ENCODE measurements around the gene SLC8A2.
"Not testable (repeated sequence)": the region's sequence is repeated elsewhere in the genome, so short reads cannot be mapped to it uniquely, and the experiment has no call there.

Gene SLC8A2

DNA sequence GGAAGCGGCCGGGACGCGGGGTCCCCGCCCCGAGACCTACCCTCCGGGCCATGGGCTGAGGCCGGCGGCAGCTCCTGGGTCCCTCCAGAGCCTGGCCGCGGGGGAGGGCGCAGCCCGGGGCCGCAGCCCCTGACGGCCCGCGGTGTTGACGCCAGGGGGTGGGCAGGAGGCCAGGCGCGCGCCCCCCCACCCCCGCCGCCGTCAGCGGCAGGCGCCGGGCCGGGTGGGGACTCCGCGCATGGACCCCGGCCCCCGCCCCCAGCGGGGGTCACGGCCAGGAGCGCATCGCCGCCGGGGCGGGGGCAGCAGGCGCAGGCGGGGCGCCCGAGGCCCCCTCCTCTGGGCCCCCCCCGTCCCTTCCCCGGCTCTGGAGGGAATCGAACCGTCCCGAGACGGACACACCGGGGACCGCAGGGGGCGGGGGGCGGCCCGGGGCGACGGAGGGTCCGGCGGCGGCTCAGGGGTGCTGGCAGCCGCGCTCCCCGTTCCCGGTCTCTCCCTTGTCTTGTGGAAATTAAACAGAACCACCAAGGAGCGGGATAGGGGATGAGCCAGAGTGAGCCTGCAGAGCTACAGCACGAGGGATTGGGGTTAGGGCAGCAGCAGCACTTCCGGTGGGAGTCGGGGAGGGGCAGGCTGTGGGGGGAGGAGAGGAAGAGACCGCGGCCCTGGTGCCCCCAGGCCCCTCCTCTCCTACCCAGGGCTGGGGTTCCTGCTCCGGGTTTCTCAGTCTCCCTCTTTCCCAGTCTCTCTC, 52.5 kb downstream of the SLC8A2 start, which contains the start of gene MEIS3:
TSS of gene MEIS3 (minus strand) at position 498 of the 754 bp plus-strand sequence. CDS start at position 52, 446 bp downstream.
- DNase-seq (ENCODE audit: low read depth, low spot score): no peak
- H3K4me3 ChIP-seq (ENCODE audit: low read length): no peak within 1 kb of the TSS

- no peak for DNase-seq (ENCODE audit: low read depth, low spot score)
- no peak overlapping the region for H3K4me3 ChIP-seq (ENCODE audit: low read length)
Measured at GRCh38 chr19:47418692-47419029, 53.0 kb downstream of the SLC8A2 start.

GRCh38 chr19:47417746-47418691, 53.7 kb downstream of the SLC8A2 start:
- no peak overlapping the region for H3K4me3 ChIP-seq (ENCODE audit: low read length)
- no peak for DNase-seq (ENCODE audit: low read depth, low spot score)

DNA sequence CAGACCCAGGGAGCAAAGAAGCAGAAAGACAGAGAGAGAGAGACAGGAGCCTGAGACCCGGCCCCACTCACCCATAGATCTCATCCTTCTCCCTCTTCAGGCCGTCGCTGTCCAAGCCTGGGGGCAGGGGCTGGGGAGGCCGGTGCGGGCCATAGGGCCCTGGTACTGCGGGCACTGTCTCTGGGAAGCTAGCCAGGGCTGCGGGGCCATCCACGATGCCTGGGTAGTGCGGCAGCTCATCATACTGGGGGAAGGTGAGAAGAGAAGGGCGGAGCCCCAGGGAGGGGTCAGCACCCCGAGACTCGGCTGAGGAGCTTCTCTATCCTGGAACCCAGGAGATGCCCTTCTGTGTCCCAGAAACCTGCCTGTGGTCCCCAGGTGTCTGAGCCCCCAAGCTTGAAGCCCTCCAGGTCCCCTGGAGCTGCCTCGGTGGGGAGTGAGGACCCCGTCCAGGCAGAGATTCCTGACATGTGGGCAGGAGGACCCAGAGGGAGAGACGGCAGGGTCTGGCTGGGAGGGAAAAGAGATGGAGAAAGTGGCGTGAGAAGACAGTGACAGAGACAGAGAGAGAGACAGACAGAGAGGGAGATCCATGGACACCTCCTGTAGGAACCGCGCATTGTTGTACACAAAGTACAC, 54.5 kb downstream of the SLC8A2 start:
- no peak overlapping the region for H3K4me3 ChIP-seq (ENCODE audit: low read length)
- no peak for DNase-seq (ENCODE audit: low read depth, low spot score)

DNA sequence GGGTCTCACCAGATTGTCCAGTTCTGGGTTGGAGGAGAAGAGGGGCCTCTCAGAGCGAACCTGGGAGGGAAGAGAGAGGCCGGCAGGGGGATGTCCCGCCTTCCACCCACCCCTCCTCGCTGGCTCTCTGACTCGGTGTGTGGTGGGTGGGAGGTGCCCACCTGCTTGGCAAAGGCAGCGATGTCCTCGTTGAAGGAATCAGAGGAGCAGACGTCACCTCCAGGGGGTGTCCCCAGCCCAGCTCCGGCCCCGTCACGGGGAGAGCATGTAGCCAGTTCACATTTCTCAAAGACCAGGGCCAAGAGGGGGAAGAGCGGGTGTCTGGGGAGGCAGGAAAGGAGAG, 55.1 kb downstream of the SLC8A2 start:
- no peak for DNase-seq (ENCODE audit: low read depth, low spot score)
- no peak overlapping the region for H3K4me3 ChIP-seq (ENCODE audit: low read length)

DNA sequence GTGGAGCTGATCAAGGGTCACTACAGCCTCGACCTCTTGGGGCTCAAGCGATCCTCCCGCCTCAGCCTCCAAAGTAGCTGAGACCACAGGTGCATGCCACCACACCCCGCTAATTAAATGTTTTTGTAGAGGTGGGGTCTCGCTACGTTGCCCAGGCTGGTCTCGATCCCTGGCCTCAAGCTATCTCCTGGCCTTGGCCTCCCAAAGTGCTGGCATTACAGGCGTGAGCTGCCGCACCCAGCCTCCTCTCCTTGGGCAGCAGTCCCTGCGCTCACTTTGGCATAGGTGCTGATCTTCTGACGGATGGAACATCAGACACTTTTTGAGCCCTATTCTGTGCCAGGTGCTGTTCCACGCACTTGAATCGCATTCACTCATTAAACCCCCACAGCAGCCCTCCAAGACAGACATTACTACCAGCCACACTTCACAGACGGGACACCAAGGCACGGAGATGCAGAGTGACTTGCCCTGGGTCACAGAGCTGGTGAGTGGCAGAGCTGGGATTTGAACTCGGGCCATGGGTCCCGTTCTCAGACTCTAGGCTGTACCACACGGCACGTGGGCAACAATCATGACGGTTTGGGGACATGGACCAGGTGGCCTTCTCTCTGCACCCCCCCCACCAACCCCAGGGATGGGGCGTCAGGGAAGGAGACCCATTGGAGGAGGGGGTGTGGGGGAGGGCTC, 55.6 kb downstream of the SLC8A2 start:
- no peak overlapping the region for H3K4me3 ChIP-seq (ENCODE audit: low read length)
- DNase-seq (ENCODE audit: low read depth, low spot score): no peak

GRCh38 chr19:47414469-47414868, 57.2 kb downstream of the SLC8A2 start:
- DNase-seq (ENCODE audit: low read depth, low spot score): no peak
- no peak overlapping the region for H3K4me3 ChIP-seq (ENCODE audit: low read length)

- no peak overlapping the region for H3K4me3 ChIP-seq (ENCODE audit: low read length)
- no peak for DNase-seq (ENCODE audit: low read depth, low spot score)
Measured at GRCh38 chr19:47413941-47414340, 57.8 kb downstream of the SLC8A2 start.

DNA sequence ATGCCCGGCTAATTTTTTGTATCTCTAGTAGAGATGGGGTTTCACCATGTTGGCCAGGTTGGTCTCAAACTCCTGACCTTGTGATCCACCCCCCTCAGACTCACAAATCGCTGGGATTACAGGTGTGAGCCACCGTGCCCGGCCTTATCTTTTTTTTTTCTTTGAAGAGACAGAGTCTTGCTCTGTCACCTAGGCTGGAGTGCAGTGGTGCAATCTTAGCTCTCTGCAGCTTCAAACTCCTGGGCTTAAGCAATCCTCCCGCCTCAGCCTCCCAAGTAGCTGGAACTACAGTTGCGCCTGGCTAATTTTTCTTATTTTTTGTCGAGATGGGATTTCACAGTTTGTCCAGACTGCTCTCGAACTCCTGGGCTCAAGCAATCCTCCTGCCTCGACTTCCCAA, 60.0 kb downstream of the SLC8A2 start:
- DNase-seq (ENCODE audit: low read depth, low spot score); H3K4me3 ChIP-seq (ENCODE audit: low read length): not testable (repeated sequence)

DNA sequence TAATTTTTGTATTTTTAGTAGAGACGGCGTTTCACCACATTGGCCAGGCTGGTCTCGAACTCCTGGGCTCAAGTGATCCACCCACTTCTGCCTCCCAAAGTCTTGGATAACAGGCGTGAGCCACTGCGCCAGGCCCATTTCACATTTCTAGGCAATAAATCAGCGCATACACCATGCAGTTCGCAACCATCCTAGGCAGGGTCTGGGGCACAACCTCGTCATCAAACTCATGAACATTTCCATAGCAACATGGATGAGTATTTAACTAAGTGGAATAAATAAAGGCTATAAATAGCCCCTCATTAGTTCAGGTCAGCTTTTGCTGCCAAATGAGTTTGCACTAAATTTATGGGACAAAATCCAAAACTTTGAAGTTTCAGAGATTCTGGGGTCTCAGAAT, 60.6 kb downstream of the SLC8A2 start:
- no peak for DNase-seq (ENCODE audit: low read depth, low spot score)

GRCh38 chr19:47408156-47408938, 63.3 kb downstream of the SLC8A2 start:
- DNase-seq (ENCODE audit: low read depth, low spot score): no peak
- no peak overlapping the region for H3K4me3 ChIP-seq (ENCODE audit: low read length)

More for the DNA sequence above, 60.6 kb downstream of the SLC8A2 start:
- H3K4me3 ChIP-seq (ENCODE audit: low read length): no peak overlapping the region

GRCh38 chr19:47407417-47407774, 64.3 kb downstream of the SLC8A2 start:
- no peak for DNase-seq (ENCODE audit: low read depth, low spot score)

DNA sequence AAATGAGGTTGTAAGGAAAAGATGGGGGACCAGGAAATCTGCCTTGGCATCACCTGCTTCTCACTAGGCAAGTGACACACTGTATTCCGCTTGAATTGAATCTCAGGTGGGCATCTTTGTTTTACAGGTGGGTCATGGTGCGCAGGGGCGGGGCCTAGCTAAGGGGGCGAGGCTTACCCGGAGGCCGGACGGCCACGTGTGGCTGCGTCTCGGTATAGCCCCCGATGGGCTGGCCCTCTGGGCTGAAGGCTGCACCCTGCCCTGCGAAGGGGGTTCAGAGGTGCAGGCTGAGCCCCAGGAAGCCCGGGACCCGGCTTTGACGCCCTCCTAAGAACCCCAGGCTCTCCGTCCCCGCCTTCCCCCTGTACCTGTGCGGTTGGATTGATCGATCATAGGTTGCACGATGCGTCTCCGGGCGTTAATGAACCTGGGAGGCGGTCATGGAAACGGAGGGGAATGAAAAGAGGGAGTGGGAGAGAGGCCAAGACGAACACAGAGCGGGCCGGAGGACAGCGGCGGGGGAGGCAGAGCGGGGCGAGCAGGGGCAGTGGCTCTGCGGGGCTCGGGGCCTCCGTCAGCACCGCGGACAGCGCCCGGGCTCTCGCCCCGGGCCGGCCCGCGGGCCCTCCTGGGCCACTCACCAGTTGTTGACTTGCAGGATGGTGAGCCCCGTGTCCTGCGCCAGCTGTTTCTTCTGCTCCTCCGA, 64.8 kb downstream of the SLC8A2 start:
- no peak for DNase-seq (ENCODE audit: low read depth, low spot score)
- no peak overlapping the region for H3K4me3 ChIP-seq (ENCODE audit: low read length)

More at GRCh38 chr19:47407417-47407774, 64.3 kb downstream of the SLC8A2 start:
- H3K4me3 ChIP-seq (ENCODE audit: low read length): no peak overlapping the region

DNA sequence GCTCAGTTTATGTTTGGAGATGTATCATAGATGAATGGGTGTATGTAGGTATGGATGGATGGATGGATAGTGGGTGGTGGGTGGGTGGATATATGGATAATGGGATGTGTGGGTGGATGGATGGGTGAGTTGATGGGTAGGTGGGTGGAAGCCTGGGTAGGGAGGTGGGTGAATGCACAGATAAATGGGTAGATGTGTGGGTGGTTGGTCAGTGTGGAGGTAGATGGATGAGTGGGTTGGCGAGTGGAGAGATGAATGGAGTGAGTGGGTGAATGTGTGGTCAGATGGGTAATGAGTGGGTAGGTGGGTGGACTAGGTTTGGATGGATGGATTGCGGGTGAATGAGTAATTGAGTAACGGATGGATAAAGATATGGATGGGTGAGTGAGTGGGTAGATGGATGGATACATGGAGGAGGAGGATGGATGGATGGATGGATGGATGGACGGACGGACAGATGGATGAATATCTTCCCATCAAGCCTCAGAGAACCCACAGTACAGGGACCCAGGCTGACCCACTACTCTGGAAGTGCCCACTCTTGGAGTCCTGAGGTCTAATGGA, 65.8 kb downstream of the SLC8A2 start:
- no peak for DNase-seq (ENCODE audit: low read depth, low spot score)
- H3K4me3 ChIP-seq (ENCODE audit: low read length): no peak overlapping the region

DNA sequence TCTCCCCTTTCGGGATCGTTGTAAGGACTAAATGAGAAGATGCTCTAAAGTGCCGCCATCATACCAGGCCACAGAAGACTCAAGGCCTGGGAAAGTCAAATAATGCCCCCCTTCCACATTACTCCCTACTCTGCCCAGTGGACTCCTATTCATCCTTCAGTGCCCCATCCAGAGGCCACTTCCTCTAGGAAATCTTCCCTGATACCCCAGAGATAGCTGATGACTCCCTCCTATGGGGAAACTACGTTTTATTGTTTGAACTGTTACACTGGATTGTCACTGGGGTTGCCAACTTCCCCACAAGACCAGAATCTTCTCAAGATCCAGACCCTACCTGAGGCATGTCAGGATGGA, 66.5 kb downstream of the SLC8A2 start:
- DNase-seq (ENCODE audit: low read depth, low spot score): no peak
- H3K4me3 ChIP-seq (ENCODE audit: low read length): no peak overlapping the region

- no peak for DNase-seq (ENCODE audit: low read depth, low spot score)
Measured at GRCh38 chr19:47404334-47405196, 67.1 kb downstream of the SLC8A2 start.

DNA sequence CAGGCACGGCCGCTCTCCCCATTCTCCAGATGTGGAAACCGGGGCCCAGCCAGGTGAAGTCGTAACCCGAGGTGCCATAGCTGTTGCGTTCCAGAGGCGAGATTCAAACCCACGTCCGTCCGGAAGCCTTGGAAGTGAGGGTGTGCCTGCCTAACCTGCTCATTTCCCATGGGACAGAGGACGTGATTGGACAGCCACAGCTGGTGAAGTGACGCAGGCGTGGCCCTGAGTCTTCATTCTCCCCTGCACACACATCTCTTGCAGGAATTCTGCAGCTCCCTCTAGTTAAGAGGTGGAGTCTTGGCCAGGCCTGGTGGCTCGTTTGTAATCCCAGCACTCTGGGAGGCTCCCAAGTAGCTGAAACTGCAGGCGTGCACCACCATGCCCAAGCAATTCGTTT, 69.2 kb downstream of the SLC8A2 start:
- DNase-seq (ENCODE audit: low read depth, low spot score): no peak
- H3K4me3 ChIP-seq (ENCODE audit: low read length): no peak overlapping the region

More at GRCh38 chr19:47404334-47405196, 67.1 kb downstream of the SLC8A2 start:
- no peak overlapping the region for H3K4me3 ChIP-seq (ENCODE audit: low read length)

Measured in Jurkat, Clone E6-1 (cell line).